ELR (cell line): ENCODE results near the gene PSMB1.
"Not testable (repeated sequence)": the region's sequence is repeated elsewhere in the genome, so short reads cannot be mapped to it uniquely, and the experiment has no call there.

Source experiments
- DNase-seq: peaks from one replicate; pipeline ENCODE4 v3.0.0-alpha.2; 2015; ENCODE audit warnings: low read depth

The PSMB1 gene

GRCh38 chr6:170535004-170535403 lies 18.1 kb downstream of the PSMB1 start:
- DNase-seq = no peak

- DNase-seq = no peak
Measured at GRCh38 chr6:170533792-170534191, 19.3 kb downstream of the PSMB1 start.

GRCh38 chr6:170532867-170533488 lies 20.1 kb downstream of the PSMB1 start:
- DNase-seq = no peak

DNA sequence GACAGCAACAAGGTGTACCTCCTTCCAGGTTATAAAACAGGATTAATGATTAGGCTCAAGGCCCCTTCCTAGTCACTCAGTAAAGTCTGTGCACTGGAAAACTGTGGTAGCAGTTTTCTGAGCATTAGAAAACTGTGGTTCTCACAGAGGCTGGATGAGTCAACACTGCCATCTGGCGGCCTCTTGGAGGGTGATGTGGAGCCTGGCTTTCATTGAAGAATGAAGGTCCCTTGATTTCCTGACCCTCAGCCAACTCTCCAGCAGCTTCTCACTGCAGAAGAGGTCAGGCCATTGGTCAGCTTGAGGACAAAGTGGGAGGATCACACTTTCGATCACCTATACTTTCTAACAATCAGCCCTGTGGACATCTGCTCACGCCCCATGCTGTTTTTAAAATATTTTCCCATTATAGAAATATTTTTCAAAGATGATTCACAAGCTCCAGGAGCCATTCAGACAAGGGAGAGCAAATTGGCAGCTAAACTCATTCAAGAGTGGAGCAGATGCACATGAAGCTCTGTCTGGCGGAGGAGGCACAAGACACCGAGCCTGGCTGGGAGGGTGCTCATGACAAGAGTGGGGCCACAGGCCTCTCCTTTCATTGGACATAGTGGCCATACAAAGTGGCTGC lies 23.2 kb downstream of the PSMB1 start:
- peak; percentile 76 for DNase-seq

- not testable (repeated sequence) for DNase-seq
Measured at GRCh38 chr6:170527995-170528394, 25.1 kb downstream of the PSMB1 start.

DNA sequence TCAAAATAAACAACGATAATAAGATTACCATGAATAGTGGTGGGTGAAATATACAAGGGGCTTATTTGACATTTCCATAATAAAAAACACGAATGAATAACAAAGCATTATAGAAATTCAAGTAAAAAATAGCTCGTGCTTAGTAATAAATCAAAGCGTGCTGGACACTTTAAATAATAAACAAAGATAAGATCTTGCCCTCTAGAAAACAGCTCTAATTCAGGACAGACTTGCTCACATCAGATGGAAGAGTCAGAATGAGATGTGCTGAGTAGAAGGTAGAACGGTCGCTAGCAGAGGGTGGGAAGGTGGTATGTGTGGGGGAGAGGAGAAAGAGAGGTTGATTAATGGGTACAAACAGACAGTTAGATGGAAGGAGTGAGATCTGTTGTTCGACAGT lies 27.3 kb downstream of the PSMB1 start:
- no peak for DNase-seq

GRCh38 chr6:170524172-170524502 lies 29.0 kb downstream of the PSMB1 start:
- no peak for DNase-seq

DNA sequence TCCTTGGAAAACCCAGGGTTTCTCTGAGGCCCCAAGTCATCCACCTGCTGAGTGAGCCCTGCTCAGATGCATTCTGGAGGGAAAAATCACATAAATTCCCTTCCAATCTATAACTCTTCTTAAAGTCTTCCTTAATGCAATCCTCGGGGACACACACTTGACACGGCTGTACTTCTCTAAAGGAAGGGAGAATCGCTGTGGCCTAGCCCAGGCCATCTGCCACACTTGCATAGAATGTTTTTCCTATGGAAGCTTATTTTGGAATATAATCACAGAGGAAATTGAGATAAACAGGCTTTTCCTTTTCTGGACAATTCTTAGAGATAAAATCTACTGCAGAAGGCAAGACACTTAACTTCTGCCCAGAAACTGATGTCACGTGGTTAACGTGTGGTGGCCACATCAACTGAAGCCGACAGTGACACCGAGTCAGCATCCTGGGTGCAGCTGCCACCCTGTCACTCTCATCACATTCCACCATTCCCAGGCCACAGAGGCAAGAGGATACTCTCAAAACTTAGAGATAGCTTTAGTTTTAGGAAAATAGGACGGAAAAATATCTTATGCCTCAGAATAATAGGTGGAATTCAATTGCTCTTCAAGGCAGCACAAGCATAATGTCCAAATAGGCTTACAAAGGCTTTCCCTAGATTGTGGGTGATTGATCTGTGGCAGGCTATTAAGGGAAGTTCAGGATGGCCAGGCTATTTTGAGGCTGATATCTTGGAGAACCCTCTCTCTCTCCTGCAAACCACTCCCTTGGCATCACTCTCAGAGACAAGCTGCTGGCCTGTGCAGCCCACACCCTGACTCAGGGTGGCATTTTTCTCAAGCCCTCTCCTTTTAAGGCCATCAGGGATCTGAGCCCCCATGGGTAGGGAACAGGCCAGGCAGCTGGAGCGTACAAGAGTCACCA lies 29.6 kb downstream of the PSMB1 start:
- DNase-seq = no peak

DNA sequence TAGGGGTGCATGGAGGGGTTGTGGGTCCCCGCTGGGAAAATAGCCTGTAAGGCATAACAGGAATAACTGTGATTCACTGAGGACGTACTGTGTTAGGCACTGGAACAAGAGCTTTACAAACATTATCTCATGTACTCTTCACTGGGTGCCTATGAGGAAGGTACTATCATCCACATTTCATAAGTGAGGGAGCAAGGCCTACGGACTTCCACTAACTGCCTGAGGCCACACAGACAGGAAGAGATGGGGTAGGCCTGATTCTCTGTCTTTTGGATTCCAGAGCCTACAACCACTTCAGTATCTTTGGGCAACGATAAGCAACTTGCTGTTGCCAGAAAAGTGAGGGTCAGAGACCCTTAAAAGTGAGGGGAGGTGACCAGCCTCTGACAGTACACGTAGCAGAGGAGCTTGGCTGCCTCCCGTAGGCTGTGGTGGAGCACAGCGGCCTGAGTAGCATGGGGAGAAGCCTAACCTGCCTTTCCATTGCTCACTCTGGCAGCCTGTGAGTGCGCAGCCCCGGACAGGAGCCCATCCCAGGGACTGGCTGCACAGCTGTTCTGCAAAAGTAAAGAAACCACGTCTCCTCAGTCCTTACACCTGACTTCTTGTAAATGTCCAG lies 30.4 kb downstream of the PSMB1 start:
- peak; percentile 32 for DNase-seq

- DNase-seq = peak; percentile 85
Measured at GRCh38 chr6:170516783-170517616, 36.1 kb downstream of the PSMB1 start.

- DNase-seq = no peak
Measured at GRCh38 chr6:170514908-170515307, 38.2 kb downstream of the PSMB1 start.

GRCh38 chr6:170512249-170512648 lies 40.9 kb downstream of the PSMB1 start:
- no peak for DNase-seq

- DNase-seq = no peak
Measured at GRCh38 chr6:170510631-170511030, 42.5 kb downstream of the PSMB1 start.

- DNase-seq = no peak
Measured at GRCh38 chr6:170509723-170510018, 43.4 kb downstream of the PSMB1 start.

GRCh38 chr6:170508892-170509722 lies 44.0 kb downstream of the PSMB1 start:
- not testable (repeated sequence) for DNase-seq

GRCh38 chr6:170508275-170508674 lies 44.8 kb downstream of the PSMB1 start:
- not testable (repeated sequence) for DNase-seq

- not testable (repeated sequence) for DNase-seq
Measured at GRCh38 chr6:170507728-170508127, 45.4 kb downstream of the PSMB1 start.

DNA sequence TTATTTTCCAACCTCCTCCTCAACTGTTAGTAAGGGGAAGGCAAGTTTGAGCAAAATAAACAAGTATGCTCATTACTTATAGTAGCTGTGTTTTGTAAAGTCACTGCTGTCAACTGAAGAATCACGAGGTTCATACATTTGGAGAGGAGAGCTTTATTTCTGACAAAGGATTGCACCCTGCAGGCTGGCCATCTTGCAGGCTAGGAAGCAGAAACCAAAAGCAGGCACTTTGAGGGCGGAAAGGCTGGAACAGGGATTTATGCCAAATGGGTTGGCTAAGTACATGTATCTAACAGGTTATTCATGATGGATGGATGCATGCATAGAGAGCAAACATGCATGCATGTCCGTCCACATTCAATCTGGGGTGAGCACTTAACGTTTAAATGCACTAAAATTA lies 46.7 kb downstream of the PSMB1 start:
- no peak for DNase-seq

DNA sequence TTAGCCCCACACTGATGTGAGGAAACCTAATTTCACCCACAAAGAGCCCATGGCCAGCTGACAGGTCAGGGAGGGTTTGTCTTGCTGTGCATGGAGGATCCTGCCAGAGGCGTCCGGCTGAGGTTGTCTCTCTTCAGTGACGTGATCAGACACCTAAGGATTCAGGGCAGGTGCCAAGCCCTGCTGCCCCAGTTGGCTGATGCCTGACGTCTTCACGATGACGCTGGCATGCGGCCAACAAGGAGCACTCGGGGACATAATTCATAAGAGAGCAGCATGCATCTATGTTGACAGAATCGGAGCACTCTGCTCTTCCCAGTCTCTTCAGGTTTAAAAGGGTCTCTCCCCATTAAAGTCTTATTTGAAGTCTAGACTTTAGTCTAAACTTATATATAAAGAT lies 47.8 kb downstream of the PSMB1 start:
- no peak for DNase-seq

DNA sequence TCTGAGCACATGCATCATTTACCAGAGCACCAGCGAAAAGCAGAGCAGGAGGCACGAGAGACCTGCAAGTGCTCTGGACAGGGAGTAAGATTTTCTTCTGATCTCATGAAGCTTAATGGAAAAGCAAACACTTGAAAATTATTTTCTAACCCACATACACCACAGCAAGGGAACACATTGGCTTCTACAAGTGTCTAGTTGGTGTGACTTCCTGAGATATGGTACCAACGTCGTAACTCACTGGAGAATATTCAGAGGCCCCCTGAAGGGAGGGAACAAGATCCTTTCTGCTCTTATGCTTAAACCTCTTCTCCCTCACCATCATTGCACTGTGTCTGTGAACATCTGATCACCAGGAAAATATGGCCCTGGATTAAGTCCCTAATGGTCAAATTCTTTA lies 48.6 kb downstream of the PSMB1 start:
- DNase-seq = no peak

GRCh38 chr6:170503414-170503761 lies 49.7 kb downstream of the PSMB1 start:
- no peak for DNase-seq
